HepG2 (cell line): ENCODE results near the gene VAV2. TPM values are rescaled to one million over a fixed set of nuclear protein-coding genes. Genes with fewer than 3 reads are reported as not detected.

Experiments used
- ARID2 ChIP-seq: sonication (generic); formaldehyde crosslinking; IDR thresholded peaks from 2 replicates; pipeline ENCODE4 v1.8.1; 2022; ENCODE audit warnings: mild to moderate bottlenecking, missing genetic modification reagents, borderline replicate concordance
- ETV5 ChIP-seq: IDR thresholded peaks from 2 replicates; pipeline ENCODE4 v1.6.1; 2018; ENCODE audit warnings: missing biosample characterization, missing genetic modification reagents, inconsistent platforms, borderline replicate concordance
- FOSL2 ChIP-seq: sonication (generic); formaldehyde crosslinking; IDR thresholded peaks from 2 replicates; pipeline ENCODE4 v1.4.0; 2020; ENCODE audit warnings: missing genetic modification reagents
- HNRNPH1 ChIP-seq: fragments of 200-400 bp; formaldehyde crosslinking; optimal IDR thresholded peaks from 2 replicates; pipeline ENCODE3; 2017; ENCODE audit warnings: mild to moderate bottlenecking, low read depth, low read length
- KDM1A ChIP-seq: IDR thresholded peaks from 2 replicates; pipeline ENCODE4 v1.6.1; 2016; ENCODE audit warnings: missing compliant biosample characterization
- KMT2A ChIP-seq: sonication (generic); formaldehyde crosslinking; IDR thresholded peaks from 2 replicates; pipeline ENCODE4 v1.4.0; 2020; ENCODE audit warnings: missing genetic modification reagents
- MXI1 ChIP-seq: IDR thresholded peaks from 3 replicates; pipeline ENCODE4 v1.6.1; 2012; ENCODE audit warnings: low read depth, low read length, inconsistent platforms, borderline replicate concordance
- NPAS2 ChIP-seq: sonication (generic); formaldehyde crosslinking; IDR thresholded peaks from 2 replicates; pipeline ENCODE4 v1.8.0; 2022; ENCODE audit warnings: mild to moderate bottlenecking, missing genetic modification reagents, borderline replicate concordance
- PAF1 ChIP-seq: IDR thresholded peaks from 2 replicates; pipeline ENCODE4 v1.6.1; 2016; ENCODE audit warnings: missing genetic modification reagents, missing compliant biosample characterization
- U2AF2 ChIP-seq: fragments of 200-400 bp; formaldehyde crosslinking; IDR thresholded peaks from 2 replicates; pipeline ENCODE4 v1.6.1; 2017; ENCODE audit warnings: low read depth, mild to moderate bottlenecking, low read length
- polyA plus RNA-seq, 8 experiments: library from polyadenylated mRNA; depleted of rRNA in 3 of 8; stranded (reverse) in 7 of 8; unstranded in 1 of 8; fragments of >200 nt; fragmentation: Illumina TruSeq in 4 of 8; extraction: Trizol in 4 of 8; gene quantifications; 2 replicates each; pipeline versions ENCODE4 v1.2.1 to v1.2.3, GENCODE V29; 2011 to 2016; ENCODE audit warnings: low read depth in 4 of 8, missing spikeins in 1 of 8, mixed read lengths in 1 of 8; ENCODE audit not compliant: insufficient read depth in 1 of 8
- total RNA-seq, 5 experiments: library from RNA; depleted of rRNA; stranded (reverse); fragments of >200 nt; fragmentation: Illumina TruSeq; extraction: Trizol; gene quantifications; 2 replicates each; pipeline ENCODE4 v1.2.3, GENCODE V29; 2016; ENCODE audit warnings: low read depth in 1 of 5
- TF ChIP-seq, protein P1 (sequence below): sonication (generic); formaldehyde crosslinking; IDR thresholded peaks from 2 replicates; pipeline ENCODE4 v1.8.0; 2022; ENCODE audit warnings: missing genetic modification reagents, mild to moderate bottlenecking, moderate library complexity, borderline replicate concordance
- TF ChIP-seq, protein P2 (sequence below): sonication (generic); formaldehyde crosslinking; IDR thresholded peaks from 2 replicates; pipeline ENCODE4 v1.8.1; 2023; ENCODE audit warnings: mild to moderate bottlenecking, inconsistent platforms, moderate library complexity, missing genetic modification reagents, borderline replicate concordance
- TF ChIP-seq, protein P3 (sequence below): sonication (generic); formaldehyde crosslinking; IDR thresholded peaks from 2 replicates; pipeline ENCODE4 v1.5.0; 2020; ENCODE audit warnings: mild to moderate bottlenecking, low read depth, missing genetic modification reagents, borderline replicate concordance
- TF ChIP-seq, protein P4 (sequence below): IDR thresholded peaks from 2 replicates; pipeline ENCODE4 v1.4.0; 2020; ENCODE audit warnings: mild to moderate bottlenecking, missing genetic modification reagents
- TF ChIP-seq, protein P5 (sequence below): sonication (generic); formaldehyde crosslinking; conservative IDR thresholded peaks from 2 replicates; pipeline ENCODE4 v1.8.0; 2022; ENCODE audit warnings: missing genetic modification reagents
- TF ChIP-seq, protein P6 (sequence below): sonication (generic); formaldehyde crosslinking; IDR thresholded peaks from 2 replicates; pipeline ENCODE4 v1.4.0; 2020; ENCODE audit warnings: missing genetic modification reagents, borderline replicate concordance

Gene VAV2
- total and polyA plus RNA-seq, 2 of the 13 experiments (the other 11 are each of a cell fraction or from before 2014, with no cell fraction given), result 22.5 to 22.9 TPM

DNA sequence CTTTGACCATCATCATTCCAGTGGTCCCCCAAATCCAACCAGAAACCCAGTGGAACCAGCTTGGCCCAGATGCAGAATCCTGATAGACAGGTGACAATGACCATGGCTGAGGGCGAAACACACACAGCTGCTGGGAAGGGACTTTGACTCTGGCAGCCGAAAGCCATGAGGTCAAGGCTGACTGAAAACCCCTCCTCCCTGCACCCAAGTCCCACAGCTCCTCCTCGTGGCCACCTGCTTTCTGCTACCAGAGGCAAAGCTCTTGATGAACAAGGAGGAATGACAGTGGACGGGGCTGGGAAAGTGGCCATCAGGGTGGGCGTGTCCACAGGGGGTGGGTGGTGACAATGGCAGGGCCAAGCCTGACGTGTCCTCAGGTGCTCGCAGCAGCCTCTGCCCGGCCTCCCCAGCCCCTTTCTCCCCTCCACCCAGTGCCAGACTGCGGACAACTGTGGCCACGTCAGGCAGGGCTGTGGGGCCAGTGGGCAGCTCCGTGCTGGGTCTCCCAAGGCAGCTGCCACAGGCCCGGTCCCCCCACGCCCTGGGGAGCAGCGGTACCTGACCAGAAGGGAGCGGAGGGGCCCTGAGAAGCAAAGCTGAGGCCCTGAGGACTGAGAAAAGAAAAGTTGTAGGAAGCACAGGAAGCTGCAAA lies 223.1 kb downstream of the VAV2 start (continued):
- 0 out of 2 replicates have a peak, but pooled peaks have one; percentile 70 for TF ChIP-seq KMT2A (CRISPR knock-in tag)
- TF ChIP-seq, protein P1, sequence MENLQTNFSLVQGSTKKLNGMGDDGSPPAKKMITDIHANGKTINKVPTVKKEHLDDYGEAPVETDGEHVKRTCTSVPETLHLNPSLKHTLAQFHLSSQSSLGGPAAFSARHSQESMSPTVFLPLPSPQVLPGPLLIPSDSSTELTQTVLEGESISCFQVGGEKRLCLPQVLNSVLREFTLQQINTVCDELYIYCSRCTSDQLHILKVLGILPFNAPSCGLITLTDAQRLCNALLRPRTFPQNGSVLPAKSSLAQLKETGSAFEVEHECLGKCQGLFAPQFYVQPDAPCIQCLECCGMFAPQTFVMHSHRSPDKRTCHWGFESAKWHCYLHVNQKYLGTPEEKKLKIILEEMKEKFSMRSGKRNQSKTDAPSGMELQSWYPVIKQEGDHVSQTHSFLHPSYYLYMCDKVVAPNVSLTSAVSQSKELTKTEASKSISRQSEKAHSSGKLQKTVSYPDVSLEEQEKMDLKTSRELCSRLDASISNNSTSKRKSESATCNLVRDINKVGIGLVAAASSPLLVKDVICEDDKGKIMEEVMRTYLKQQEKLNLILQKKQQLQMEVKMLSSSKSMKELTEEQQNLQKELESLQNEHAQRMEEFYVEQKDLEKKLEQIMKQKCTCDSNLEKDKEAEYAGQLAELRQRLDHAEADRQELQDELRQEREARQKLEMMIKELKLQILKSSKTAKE, result peak; percentile 88
- peak; percentile 66; the same call in 1 of the 3 replicates for TF ChIP-seq MXI1
- TF ChIP-seq, protein P2, sequence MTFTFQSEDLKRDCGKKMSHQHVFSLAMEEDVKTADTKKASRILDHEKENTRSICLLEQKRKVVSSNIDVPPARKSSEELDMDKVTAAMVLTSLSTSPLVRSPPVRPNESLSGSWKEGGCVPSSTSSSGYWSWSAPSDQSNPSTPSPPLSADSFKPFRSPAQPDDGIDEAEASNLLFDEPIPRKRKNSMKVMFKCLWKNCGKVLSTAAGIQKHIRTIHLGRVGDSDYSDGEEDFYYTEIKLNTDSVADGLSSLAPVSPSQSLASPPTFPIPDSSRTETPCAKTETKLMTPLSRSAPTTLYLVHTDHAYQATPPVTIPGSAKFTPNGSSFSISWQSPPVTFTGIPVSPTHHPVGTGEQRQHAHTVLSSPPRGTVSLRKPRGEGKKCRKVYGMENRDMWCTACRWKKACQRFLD (CRISPR knock-in tag), result no peak
- TF ChIP-seq, protein P3, sequence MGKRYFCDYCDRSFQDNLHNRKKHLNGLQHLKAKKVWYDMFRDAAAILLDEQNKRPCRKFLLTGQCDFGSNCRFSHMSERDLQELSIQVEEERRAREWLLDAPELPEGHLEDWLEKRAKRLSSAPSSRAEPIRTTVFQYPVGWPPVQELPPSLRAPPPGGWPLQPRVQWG, result no peak
- peak; percentile 38; the same call in 1 of the 2 replicates for TF ChIP-seq ETV5 (CRISPR knock-in tag)
- TF ChIP-seq FOSL2, result peak; percentile 70
- no peak for TF ChIP-seq HNRNPH1
- TF ChIP-seq, protein P4, sequence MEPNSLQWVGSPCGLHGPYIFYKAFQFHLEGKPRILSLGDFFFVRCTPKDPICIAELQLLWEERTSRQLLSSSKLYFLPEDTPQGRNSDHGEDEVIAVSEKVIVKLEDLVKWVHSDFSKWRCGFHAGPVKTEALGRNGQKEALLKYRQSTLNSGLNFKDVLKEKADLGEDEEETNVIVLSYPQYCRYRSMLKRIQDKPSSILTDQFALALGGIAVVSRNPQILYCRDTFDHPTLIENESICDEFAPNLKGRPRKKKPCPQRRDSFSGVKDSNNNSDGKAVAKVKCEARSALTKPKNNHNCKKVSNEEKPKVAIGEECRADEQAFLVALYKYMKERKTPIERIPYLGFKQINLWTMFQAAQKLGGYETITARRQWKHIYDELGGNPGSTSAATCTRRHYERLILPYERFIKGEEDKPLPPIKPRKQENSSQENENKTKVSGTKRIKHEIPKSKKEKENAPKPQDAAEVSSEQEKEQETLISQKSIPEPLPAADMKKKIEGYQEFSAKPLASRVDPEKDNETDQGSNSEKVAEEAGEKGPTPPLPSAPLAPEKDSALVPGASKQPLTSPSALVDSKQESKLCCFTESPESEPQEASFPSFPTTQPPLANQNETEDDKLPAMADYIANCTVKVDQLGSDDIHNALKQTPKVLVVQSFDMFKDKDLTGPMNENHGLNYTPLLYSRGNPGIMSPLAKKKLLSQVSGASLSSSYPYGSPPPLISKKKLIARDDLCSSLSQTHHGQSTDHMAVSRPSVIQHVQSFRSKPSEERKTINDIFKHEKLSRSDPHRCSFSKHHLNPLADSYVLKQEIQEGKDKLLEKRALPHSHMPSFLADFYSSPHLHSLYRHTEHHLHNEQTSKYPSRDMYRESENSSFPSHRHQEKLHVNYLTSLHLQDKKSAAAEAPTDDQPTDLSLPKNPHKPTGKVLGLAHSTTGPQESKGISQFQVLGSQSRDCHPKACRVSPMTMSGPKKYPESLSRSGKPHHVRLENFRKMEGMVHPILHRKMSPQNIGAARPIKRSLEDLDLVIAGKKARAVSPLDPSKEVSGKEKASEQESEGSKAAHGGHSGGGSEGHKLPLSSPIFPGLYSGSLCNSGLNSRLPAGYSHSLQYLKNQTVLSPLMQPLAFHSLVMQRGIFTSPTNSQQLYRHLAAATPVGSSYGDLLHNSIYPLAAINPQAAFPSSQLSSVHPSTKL (CRISPR knock-in tag), result peak; percentile 83
- TF ChIP-seq, protein P5, sequence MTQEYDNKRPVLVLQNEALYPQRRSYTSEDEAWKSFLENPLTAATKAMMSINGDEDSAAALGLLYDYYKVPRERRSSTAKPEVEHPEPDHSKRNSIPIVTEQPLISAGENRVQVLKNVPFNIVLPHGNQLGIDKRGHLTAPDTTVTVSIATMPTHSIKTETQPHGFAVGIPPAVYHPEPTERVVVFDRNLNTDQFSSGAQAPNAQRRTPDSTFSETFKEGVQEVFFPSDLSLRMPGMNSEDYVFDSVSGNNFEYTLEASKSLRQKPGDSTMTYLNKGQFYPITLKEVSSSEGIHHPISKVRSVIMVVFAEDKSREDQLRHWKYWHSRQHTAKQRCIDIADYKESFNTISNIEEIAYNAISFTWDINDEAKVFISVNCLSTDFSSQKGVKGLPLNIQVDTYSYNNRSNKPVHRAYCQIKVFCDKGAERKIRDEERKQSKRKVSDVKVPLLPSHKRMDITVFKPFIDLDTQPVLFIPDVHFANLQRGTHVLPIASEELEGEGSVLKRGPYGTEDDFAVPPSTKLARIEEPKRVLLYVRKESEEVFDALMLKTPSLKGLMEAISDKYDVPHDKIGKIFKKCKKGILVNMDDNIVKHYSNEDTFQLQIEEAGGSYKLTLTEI (CRISPR knock-in tag), result no peak
- TF ChIP-seq NPAS2 (CRISPR knock-in tag), result no peak
- TF ChIP-seq U2AF2, result no peak
- TF ChIP-seq KDM1A (CRISPR knock-in tag), result peak; percentile 88
- no peak for TF ChIP-seq ARID2 (CRISPR knock-in tag)
- TF ChIP-seq, protein P6, sequence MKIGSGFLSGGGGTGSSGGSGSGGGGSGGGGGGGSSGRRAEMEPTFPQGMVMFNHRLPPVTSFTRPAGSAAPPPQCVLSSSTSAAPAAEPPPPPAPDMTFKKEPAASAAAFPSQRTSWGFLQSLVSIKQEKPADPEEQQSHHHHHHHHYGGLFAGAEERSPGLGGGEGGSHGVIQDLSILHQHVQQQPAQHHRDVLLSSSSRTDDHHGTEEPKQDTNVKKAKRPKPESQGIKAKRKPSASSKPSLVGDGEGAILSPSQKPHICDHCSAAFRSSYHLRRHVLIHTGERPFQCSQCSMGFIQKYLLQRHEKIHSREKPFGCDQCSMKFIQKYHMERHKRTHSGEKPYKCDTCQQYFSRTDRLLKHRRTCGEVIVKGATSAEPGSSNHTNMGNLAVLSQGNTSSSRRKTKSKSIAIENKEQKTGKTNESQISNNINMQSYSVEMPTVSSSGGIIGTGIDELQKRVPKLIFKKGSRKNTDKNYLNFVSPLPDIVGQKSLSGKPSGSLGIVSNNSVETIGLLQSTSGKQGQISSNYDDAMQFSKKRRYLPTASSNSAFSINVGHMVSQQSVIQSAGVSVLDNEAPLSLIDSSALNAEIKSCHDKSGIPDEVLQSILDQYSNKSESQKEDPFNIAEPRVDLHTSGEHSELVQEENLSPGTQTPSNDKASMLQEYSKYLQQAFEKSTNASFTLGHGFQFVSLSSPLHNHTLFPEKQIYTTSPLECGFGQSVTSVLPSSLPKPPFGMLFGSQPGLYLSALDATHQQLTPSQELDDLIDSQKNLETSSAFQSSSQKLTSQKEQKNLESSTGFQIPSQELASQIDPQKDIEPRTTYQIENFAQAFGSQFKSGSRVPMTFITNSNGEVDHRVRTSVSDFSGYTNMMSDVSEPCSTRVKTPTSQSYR (CRISPR knock-in tag), result peak; percentile 75
- TF ChIP-seq PAF1 (CRISPR knock-in tag), result no peak
